Nephron progenitor cell (in vitro differentiated cells): ENCODE data around the gene DHX29.

Experiments
- DNase-seq: peaks from one replicate; pipeline ENCODE4 v3.0.0; 2021
- H3K27ac Mint-ChIP-seq: 2 replicates; pipeline ENCODE4 v1.8.0; 2021; ENCODE audit warnings: mild to moderate bottlenecking, moderate library complexity, mixed read lengths
- H3K27me3 Mint-ChIP-seq: 2 replicates; pipeline ENCODE4 v1.8.0; 2021; ENCODE audit warnings: mild to moderate bottlenecking, low read depth, mixed read lengths; ENCODE audit not compliant: poor library complexity
- H3K36me3 Mint-ChIP-seq: 2 replicates; pipeline ENCODE4 v1.8.0; 2021; ENCODE audit warnings: low read depth, mixed read lengths
- H3K4me1 Mint-ChIP-seq: 2 replicates; pipeline ENCODE4 v1.8.0; 2021; ENCODE audit warnings: mixed read lengths
- H3K4me3 Mint-ChIP-seq: 2 replicates; pipeline ENCODE4 v1.8.0; 2021; ENCODE audit warnings: mild to moderate bottlenecking, moderate library complexity, mixed read lengths
- H3K9me3 Mint-ChIP-seq: 2 replicates; pipeline ENCODE4 v1.8.0; 2021; ENCODE audit warnings: mild to moderate bottlenecking, moderate library complexity, mixed read lengths
- TF ChIP-seq, protein P1 (sequence below): fragments of 200-600 bp; sonication (generic); IDR thresholded peaks from 2 replicates; pipeline ENCODE4 v1.5.0; 2021; ENCODE audit warnings: antibody characterized with exemption

The DHX29 gene

DNA sequence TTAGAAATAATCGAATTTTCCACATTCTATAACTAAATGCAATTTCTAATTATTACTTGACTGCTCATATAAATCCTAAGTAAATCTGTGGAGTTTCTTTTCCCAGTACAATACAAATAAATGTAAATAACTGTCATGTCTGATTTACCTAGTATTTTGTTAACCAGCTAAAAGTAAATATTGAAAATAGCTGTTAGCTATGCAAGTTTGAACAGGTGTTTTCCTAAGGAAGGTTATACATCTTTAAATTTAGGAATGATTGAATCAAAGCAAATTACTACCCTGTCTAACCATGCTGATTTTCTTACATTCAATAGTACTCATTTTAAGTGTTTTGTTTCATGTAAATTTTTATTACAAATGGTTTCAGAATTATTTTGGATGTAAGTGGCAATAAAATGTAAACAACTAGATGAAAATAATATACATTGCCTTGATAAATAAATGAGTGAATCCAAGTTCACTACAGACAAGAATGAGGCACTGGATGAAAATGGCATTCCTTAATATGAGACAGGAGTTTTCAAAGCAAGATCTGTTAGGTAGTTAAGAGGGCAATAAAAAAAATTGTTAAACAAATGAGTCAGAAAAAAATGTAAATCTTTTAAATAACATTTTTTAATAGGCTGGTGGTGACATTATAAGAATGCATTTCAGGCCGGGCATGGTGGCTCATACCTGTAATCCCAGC is 96.2 kb downstream of the DHX29 start:
- no peak overlapping the region for H3K27ac Mint-ChIP-seq
- H3K4me3 Mint-ChIP-seq = no peak overlapping the region
- no peaks in the 10 kb centered on the region for H3K36me3 Mint-ChIP-seq
- peaks cover 45% of the 10 kb centered on the region for H3K27me3 Mint-ChIP-seq
- H3K4me1 Mint-ChIP-seq = no peaks in the 10 kb centered on the region
- no peaks in the 10 kb centered on the region for H3K9me3 Mint-ChIP-seq
- TF ChIP-seq, protein P1, sequence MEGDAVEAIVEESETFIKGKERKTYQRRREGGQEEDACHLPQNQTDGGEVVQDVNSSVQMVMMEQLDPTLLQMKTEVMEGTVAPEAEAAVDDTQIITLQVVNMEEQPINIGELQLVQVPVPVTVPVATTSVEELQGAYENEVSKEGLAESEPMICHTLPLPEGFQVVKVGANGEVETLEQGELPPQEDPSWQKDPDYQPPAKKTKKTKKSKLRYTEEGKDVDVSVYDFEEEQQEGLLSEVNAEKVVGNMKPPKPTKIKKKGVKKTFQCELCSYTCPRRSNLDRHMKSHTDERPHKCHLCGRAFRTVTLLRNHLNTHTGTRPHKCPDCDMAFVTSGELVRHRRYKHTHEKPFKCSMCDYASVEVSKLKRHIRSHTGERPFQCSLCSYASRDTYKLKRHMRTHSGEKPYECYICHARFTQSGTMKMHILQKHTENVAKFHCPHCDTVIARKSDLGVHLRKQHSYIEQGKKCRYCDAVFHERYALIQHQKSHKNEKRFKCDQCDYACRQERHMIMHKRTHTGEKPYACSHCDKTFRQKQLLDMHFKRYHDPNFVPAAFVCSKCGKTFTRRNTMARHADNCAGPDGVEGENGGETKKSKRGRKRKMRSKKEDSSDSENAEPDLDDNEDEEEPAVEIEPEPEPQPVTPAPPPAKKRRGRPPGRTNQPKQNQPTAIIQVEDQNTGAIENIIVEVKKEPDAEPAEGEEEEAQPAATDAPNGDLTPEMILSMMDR = no peak
- no peak for DNase-seq
